Fibroblast of villous mesenchyme (primary cell): ENCODE results near the gene APBB1IP. TPM values are rescaled to one million over a fixed set of nuclear protein-coding genes. Genes with fewer than 3 reads are reported as not detected.
"Not testable (repeated sequence)": the region's sequence is repeated elsewhere in the genome, so short reads cannot be mapped to it uniquely, and the experiment has no call there.

Experiments
- DNase-seq: peaks from one replicate; pipeline ENCODE4 v3.0.0-alpha.2; 2010; ENCODE audit warnings: low read depth
- H3K4me3 ChIP-seq: 2 replicates; pipeline ENCODE4 v1.5.1; 2011; ENCODE audit warnings: low read depth, mild to moderate bottlenecking, low read length
- total RNA-seq: library from RNA; depleted of rRNA; stranded (reverse); fragments of >200 nt; gene quantifications from 2 replicates; pipeline ENCODE4 v1.2.3, GENCODE V29; 2012
- TF ChIP-seq, protein P1 (sequence below): IDR thresholded peaks from 2 replicates; pipeline ENCODE4 v1.5.1; 2012; ENCODE audit warnings: low read depth, mild to moderate bottlenecking, low read length; ENCODE audit not compliant: insufficient read depth

Gene APBB1IP
- total RNA-seq, 1 donor: 4.3 TPM

DNA sequence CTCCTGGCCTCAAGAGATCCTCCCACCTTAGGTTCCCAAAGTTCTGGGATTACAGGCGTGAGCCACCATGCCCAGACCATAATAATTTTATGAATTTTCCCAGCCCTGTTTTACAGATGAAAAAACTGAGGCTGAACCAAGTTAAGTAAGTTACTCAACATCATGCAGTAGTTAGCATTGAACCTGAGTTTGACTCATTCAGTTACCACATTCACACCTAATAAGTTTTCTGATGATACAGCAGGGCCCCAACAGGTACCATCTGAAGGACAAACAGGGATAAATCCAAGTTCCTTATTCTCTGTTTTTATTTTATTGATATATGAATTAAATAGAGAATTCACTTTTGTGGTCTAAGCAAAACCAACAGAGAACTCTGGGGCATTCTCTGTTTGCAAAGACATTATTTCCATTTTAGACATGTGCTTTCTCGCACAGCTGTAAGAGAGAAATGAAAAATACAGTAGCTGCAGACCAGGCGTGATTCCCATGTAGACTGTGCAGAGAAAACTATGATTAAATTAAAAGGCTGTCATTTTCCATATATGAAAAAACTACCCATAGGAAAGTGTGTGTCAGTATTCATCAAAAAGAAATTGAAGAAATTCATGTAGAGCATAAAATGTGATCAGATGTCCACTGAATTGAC lies 26.6 kb downstream of the APBB1IP start:
- H3K4me3 ChIP-seq: no peak overlapping the region
- no peak for DNase-seq
- TF ChIP-seq, protein P1, sequence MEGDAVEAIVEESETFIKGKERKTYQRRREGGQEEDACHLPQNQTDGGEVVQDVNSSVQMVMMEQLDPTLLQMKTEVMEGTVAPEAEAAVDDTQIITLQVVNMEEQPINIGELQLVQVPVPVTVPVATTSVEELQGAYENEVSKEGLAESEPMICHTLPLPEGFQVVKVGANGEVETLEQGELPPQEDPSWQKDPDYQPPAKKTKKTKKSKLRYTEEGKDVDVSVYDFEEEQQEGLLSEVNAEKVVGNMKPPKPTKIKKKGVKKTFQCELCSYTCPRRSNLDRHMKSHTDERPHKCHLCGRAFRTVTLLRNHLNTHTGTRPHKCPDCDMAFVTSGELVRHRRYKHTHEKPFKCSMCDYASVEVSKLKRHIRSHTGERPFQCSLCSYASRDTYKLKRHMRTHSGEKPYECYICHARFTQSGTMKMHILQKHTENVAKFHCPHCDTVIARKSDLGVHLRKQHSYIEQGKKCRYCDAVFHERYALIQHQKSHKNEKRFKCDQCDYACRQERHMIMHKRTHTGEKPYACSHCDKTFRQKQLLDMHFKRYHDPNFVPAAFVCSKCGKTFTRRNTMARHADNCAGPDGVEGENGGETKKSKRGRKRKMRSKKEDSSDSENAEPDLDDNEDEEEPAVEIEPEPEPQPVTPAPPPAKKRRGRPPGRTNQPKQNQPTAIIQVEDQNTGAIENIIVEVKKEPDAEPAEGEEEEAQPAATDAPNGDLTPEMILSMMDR: no peak

DNA sequence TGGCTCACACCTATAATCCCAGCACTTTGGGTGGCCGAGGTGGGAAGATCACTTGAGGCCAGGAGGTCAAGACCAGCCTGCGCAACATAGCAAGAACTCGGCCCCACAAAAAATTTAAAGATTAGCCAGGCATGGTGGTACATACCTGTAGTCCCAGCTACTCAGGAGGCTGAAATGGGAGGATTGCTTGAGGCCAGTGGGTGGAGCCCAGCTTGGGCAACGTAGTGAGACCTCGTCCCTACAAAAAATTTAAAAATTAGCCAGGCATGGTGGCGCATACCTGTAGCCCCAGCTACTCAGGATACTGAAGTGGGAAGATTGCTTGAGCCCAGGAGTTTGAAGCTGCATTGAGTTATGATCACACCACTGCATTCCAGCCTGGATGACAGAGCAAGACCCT lies 28.4 kb downstream of the APBB1IP start:
- H3K4me3 ChIP-seq, DNase-seq: not testable (repeated sequence)

DNA sequence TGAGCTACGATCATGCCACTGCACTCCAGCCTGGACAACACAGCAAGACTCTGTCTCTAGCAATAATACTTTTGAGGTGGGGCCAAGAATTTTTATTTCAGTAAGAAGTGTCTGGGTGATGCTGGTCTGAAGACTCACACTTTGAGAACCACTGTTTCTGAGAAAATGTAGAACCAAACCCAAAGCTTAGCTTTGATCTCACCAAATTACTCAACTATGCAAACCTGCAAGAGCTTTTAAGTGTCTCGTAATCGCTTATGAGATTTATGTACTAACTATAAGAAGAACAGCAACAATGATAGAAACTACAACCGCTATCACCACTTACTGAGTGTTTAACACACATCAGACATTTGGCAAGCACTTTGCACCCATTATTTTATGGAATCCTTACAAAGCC lies 29.5 kb downstream of the APBB1IP start:
- TF ChIP-seq, protein P1: no peak
- H3K4me3 ChIP-seq: no peak overlapping the region
- no peak for DNase-seq

DNA sequence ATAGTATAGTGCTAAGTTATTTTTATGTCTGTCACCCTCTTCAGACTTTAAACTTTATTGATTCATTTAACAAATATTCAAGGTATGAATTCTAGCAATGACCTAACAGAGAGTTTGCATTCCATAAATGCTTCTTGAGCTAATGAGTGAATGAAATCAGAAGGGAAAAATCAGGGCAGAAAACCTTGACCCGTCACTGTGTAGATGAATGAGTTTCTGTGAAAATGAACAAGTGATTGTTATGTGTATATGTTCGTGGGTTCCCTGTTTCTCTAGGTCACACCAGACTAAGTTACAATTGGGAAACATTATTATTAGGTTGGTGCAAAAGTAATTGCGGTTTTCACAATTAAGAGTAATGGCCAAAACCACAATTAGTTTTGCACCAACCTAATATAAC lies 30.1 kb downstream of the APBB1IP start:
- no peak for DNase-seq
- TF ChIP-seq, protein P1: no peak
- no peak overlapping the region for H3K4me3 ChIP-seq

DNA sequence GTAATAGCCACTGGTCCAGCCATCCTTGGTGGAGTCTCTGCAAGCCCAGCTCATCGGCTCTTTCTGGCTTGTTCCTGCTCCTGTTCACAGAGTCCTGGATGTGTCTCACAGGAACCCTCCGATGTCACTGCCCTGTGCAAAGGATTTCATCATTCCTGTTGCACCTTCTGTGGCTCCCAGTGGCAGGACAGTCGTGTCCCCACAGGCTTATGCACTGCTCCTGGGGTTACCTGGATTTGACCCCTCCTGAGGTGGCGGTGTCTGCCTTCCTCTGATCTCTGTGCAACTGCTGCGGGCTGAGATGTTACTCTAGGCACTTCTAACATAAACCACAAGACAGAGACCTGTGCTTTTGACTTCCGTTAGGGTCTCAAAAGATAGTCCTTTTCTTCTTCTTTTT lies 30.6 kb downstream of the APBB1IP start:
- H3K4me3 ChIP-seq: no peak overlapping the region
- TF ChIP-seq, protein P1: no peak
- DNase-seq: no peak

DNA sequence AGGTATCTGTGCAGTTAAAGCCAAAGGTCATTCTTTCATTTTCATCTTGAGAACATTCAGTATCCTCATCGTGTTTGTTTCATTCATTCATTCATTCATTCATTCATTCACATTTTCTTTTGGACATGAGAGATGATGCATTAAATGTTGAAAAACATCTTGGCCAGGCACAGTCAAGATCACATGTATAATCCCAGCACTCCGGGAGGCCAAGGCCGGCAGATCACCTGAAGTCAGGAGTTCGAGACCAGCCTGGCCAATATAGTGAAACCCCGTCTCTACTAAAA lies 34.3 kb downstream of the APBB1IP start:
- DNase-seq: no peak
- no peak overlapping the region for H3K4me3 ChIP-seq
- TF ChIP-seq, protein P1: no peak

DNA sequence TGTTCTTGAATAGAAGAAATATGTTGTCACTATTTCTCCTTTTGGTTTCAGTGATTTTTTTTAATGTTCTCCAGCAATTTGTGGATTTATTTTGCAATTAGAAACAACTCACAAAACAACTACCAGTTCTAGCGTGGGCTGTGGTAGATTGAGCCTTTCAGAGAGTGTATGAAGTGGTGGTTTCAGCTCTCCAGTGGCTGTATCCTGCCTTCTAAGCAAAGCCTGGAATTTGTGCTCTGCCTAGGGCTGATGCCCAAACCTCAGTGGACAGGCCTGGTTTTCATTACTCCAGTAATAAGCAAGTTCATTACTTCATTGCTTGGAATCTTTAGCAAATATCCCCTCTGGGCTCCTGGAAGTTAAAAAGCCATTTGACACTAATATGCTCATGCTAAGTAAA lies 35.9 kb downstream of the APBB1IP start:
- H3K4me3 ChIP-seq: no peak overlapping the region
- DNase-seq: peak; percentile 76
- TF ChIP-seq, protein P1: no peak

DNA sequence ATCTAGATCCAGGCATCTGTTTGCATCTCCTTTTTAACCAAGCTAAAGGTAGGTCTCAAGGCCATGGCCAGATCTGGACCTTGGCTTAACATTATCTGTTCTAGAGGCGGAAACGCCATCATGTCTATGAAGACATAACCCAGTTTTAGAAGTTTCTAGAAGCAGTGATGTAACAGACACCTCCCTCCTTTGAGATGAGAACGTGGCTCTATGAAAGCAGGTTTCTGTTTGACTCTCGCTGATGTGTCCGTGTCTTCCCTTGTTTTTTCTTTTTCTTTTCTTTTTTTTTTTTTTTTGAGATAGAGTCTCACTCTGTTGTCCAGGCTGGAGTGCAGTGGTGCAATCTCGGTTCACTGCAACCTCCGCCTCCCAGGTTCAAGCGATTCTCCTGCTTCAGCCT lies 36.7 kb downstream of the APBB1IP start:
- H3K4me3 ChIP-seq, DNase-seq: not testable (repeated sequence)
